Mucosa of descending colon (tissue), 3 donors: ENCODE measurements around the gene REX1BD. TPM values are rescaled to one million over a fixed set of nuclear protein-coding genes. Genes with fewer than 3 reads are reported as not detected.

Experiments
- ATAC-seq: fragments of 200-7000 bp; cut with Tn5 transposase; one replicate; pipeline ENCODE4 v1.9.1; 2020; ENCODE audit warnings: mild to moderate bottlenecking, moderate library complexity
- DNase-seq, 3 donors: peaks; one replicate each; pipeline ENCODE4 v3.0.0-alpha.2; 2020
- H3K36me3 ChIP-seq: fragments of 200-600 bp; one replicate; pipeline ENCODE4 v1.8.0; 2021; ENCODE audit warnings: low read depth, mild to moderate bottlenecking
- H3K4me1 ChIP-seq: fragments of 200-600 bp; one replicate; pipeline ENCODE4 v1.8.0; 2021; ENCODE audit warnings: low read depth, mild to moderate bottlenecking
- H3K4me3 ChIP-seq: fragments of 200-600 bp; one replicate; pipeline ENCODE4 v1.8.0; 2021; ENCODE audit warnings: mild to moderate bottlenecking
- H3K9me3 ChIP-seq: fragments of 200-600 bp; one replicate; pipeline ENCODE4 v1.8.0; 2021; ENCODE audit warnings: mild to moderate bottlenecking
- intact Hi-C, 2 donors: fragments of 100-400 bp; cut with DNase I in 1 of 2; cut with micrococcal nuclease in 1 of 2; formaldehyde crosslinking; loops; one replicate each; pipeline versions ENCODE4 v1.11.0 to v1.11.1; 2022; cut with DNase I, micrococcal nuclease
- total RNA-seq, 3 donors: library from RNA; stranded (reverse); fragmentation: NEBNext Ultra II Directional in 2 of 3; extraction: Animal tissue kit (Norgen Biotek cat#: 25700) in 2 of 3; gene quantifications; one replicate each; pipeline versions ENCODE4 v1.2.1 to v1.2.4, GENCODE V29; 2021 to 2023
- TF ChIP-seq, protein P1 (sequence below): fragments of 200-600 bp; IDR thresholded peaks from one replicate; pipeline ENCODE4 v1.8.0; 2022; ENCODE audit warnings: antibody characterized with exemption, mild to moderate bottlenecking
- donor health status: DM: no; HTN: no; CAD: no; lungs with moderate emphysema.
- donor health status: DM: no; HTN: no; CAD: no.
- donor health status: DM: no; HTN: yes; CAD: no.

REX1BD gene
- total RNA-seq, 3 donors from 2014 or later: 48.2 to 55.4 (median 49.3) TPM

DNA sequence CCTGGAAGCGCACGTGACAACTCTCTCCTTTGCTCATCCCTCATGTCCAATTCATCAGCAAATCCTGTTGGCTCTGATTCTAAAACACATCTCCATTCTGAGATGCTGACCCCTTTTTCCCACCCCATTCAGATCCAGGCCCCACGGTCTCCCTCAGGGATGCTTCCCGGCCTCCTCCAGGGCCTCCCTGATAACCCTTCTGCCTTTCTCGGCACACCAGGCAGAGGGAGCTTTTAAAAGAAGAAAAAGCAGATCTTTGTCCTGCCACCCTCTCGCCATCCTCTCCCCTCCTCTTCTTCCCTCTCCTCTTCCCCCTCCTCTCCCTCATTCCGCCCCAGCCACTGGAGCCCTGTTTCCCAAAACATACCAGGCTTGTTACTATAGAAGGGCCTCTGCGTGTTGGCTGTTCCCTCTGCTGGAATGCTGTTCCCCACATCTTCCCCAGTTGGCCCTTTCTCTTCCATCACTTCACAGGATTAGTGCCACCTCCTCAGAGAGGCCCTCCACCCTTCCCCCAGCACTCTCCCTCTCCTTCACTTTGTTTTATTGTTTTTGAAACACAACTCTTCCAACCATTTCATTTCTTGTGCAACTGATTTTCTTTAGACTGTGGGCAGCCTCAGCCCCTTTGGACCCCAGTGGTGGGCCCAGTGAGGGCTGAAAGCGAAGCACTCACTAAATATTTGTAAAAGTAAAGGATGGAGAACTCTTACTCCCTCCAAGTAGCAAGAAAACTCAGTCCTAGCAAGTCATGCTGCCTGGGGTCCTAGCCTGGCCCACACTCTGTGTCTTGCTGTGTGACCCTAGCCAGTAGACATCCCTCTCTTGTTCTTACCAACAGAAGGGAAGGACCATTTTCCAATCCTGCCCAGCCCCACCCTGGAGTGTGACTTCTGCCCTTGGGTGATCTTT is 20.5 kb downstream of the REX1BD start:
- Histone ChIP-seq H3K4me3 (no peak overlapping the region), H3K4me1 (peaks cover 27% of the 10 kb centered on the region), H3K9me3 (no peaks in the 10 kb centered on the region), H3K36me3 (no peaks in the 10 kb centered on the region)
- DNase-seq (no peak), ATAC-seq (no peak)
- TF ChIP-seq, protein P1, sequence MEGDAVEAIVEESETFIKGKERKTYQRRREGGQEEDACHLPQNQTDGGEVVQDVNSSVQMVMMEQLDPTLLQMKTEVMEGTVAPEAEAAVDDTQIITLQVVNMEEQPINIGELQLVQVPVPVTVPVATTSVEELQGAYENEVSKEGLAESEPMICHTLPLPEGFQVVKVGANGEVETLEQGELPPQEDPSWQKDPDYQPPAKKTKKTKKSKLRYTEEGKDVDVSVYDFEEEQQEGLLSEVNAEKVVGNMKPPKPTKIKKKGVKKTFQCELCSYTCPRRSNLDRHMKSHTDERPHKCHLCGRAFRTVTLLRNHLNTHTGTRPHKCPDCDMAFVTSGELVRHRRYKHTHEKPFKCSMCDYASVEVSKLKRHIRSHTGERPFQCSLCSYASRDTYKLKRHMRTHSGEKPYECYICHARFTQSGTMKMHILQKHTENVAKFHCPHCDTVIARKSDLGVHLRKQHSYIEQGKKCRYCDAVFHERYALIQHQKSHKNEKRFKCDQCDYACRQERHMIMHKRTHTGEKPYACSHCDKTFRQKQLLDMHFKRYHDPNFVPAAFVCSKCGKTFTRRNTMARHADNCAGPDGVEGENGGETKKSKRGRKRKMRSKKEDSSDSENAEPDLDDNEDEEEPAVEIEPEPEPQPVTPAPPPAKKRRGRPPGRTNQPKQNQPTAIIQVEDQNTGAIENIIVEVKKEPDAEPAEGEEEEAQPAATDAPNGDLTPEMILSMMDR: no peak
- intact Hi-C loops: no loop called here

- peaks cover 27% of the 10 kb centered on the region for H3K4me1 ChIP-seq
- no peak overlapping the region for H3K4me3 ChIP-seq
- ATAC-seq: no peak
- H3K36me3 ChIP-seq: no peaks in the 10 kb centered on the region
- no peak for DNase-seq
- TF ChIP-seq, protein P1: no peak
- H3K9me3 ChIP-seq: no peaks in the 10 kb centered on the region
- intact Hi-C loops: no loop called here
Measured at GRCh38 chr19:18609717-18610051, 21.1 kb downstream of the REX1BD start.

- Histone ChIP-seq H3K36me3 (no peaks in the 10 kb centered on the region), H3K4me1 (peaks cover 27% of the 10 kb centered on the region), H3K4me3 (no peak overlapping the region), H3K9me3 (no peaks in the 10 kb centered on the region)
- TF ChIP-seq, protein P1: no peak
- DNase-seq: no peak
- ATAC-seq: no peak
- intact Hi-C loops: no loop called here
Measured at GRCh38 chr19:18610245-18610555, 21.6 kb downstream of the REX1BD start.

- no peaks in the 10 kb centered on the region for H3K36me3 ChIP-seq
- no peak overlapping the region for H3K4me3 ChIP-seq
- TF ChIP-seq, protein P1: no peak
- DNase-seq: no peak
- no peaks in the 10 kb centered on the region for H3K9me3 ChIP-seq
- peaks cover 27% of the 10 kb centered on the region for H3K4me1 ChIP-seq
- intact Hi-C loops: no loop called here
- no peak for ATAC-seq
Measured at GRCh38 chr19:18610556-18611326, 22.1 kb downstream of the REX1BD start.

DNA sequence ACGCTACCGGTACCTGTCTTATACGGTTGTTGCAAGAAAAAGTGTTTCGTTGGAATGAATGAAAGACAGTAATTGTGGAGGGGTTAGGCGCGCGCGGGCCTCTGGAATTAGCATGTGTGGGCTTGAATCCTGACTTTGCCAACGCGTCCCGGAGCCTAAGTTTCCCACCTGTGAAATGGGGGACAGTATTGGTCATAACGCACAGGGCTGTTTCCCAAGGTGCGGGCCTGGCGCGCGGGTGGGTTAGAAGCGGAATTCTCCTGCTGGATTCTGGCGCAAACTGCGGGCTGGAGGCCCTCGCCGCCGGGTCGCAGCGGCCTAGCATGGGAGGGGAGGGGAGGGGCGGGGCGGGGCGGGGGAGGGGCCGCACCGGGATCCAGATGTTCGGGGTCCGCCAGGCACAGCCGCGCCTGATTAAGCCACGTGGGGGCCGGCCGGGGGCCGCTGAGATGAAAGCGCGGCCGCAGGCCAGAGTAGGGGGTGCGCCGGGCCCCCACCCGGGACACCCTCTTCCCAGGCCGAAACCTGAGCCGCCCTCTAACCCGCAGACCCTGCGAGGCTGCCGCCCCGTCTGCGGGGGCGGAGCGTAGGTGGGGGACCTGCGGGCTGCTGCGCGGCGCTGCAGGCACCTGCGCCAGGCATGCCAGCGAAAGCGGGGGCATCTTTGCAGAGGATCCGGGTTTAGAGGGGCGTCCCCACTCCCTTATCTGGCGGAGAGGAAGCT is 22.9 kb downstream of the REX1BD start:
- intact Hi-C loops: no loop called here
- no peaks in the 10 kb centered on the region for H3K36me3 ChIP-seq
- no peaks in the 10 kb centered on the region for H3K9me3 ChIP-seq
- TF ChIP-seq, protein P1: no peak
- no peak for ATAC-seq
- no peak for DNase-seq
- no peak overlapping the region for H3K4me3 ChIP-seq
- peaks cover 27% of the 10 kb centered on the region for H3K4me1 ChIP-seq
